ENCODE measurements around the gene MAP3K20. TPM values are rescaled to one million over a fixed set of nuclear protein-coding genes. Genes with fewer than 3 reads are reported as not detected.

The MAP3K20 gene
- total RNA-seq, 3 donors from 2014 or later = 34.8 to 67.0 (median 42.9) TPM

DNA sequence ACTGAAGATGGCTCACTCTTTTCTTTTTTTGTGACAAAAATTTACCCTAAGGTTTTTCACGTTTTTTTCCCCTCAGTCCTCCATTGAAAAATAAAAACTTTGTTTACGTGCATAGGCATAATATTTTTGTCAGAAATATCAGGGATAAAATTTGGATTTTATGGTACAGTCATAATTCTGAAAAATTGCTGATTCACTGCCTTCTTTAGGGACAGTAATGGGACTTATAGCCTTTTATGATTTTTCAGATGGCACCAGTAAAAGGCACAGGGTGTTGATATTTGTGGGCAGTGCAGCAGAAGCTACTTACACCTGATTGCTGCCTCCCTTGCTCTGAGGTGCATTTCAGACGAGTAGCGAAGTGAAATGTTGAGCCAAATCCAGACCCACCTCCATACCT lies 139.7 kb downstream of the MAP3K20 start:
- H3K4me1 ChIP-seq = no peaks in the 10 kb centered on the region

DNA sequence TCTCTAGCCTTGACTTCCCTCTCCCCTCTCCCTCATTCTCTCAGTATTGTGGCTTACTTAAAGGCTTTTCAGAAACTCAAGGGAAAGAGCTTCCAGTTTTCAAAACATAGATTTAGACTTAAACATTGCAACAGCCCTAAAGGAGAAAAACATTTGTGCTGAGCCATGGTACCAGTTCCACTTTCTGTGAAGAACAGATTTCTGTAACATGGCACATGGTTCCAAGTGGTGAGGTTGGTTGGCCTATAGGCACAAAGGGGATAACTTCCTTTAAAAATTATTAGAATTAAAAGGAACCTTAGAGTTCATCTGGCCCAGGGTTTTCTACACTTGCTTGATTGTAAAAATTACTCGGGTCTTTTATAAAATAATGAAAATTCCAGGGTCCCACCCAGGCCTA lies 140.4 kb downstream of the MAP3K20 start:
- Histone ChIP-seq H3K27me3 (no peaks in the 10 kb centered on the region), H3K4me3 (no peak overlapping the region), H3K36me3 (no peaks in the 10 kb centered on the region), H3K27ac (peak overlapping the region; percentile 0 to 40), H3K9me3 (no peaks in the 10 kb centered on the region), H3K4me1 (no peaks in the 10 kb centered on the region)
- intact Hi-C loops (cut with DNase I; ENCODE audit: low total_unique reads) = no loop called here
- TF ChIP-seq, protein P1, sequence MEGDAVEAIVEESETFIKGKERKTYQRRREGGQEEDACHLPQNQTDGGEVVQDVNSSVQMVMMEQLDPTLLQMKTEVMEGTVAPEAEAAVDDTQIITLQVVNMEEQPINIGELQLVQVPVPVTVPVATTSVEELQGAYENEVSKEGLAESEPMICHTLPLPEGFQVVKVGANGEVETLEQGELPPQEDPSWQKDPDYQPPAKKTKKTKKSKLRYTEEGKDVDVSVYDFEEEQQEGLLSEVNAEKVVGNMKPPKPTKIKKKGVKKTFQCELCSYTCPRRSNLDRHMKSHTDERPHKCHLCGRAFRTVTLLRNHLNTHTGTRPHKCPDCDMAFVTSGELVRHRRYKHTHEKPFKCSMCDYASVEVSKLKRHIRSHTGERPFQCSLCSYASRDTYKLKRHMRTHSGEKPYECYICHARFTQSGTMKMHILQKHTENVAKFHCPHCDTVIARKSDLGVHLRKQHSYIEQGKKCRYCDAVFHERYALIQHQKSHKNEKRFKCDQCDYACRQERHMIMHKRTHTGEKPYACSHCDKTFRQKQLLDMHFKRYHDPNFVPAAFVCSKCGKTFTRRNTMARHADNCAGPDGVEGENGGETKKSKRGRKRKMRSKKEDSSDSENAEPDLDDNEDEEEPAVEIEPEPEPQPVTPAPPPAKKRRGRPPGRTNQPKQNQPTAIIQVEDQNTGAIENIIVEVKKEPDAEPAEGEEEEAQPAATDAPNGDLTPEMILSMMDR (IDR thresholded peaks at IDR 0.05) = no peak
- TF ChIP-seq POLR2AphosphoS5 (IDR thresholded peaks at IDR 0.05) (no peak), POLR2A (IDR thresholded peaks at IDR 0.05) (no peak)
- no peak for DNase-seq (ENCODE audit: low spot score in 2 of 2)

More for the DNA sequence above, 139.7 kb downstream of the MAP3K20 start:
- no peak for TF ChIP-seq POLR2A (IDR thresholded peaks at IDR 0.05)
- TF ChIP-seq, protein P1 (IDR thresholded peaks at IDR 0.05) = no peak
- TF ChIP-seq POLR2AphosphoS5 (IDR thresholded peaks at IDR 0.05) = no peak
- intact Hi-C loops (cut with DNase I; ENCODE audit: low total_unique reads) = no loop called here
- no peak for DNase-seq (ENCODE audit: low spot score in 2 of 2)
- Histone ChIP-seq H3K4me3 (no peak overlapping the region), H3K9me3 (no peaks in the 10 kb centered on the region), H3K27me3 (no peaks in the 10 kb centered on the region), H3K27ac (peak overlapping the region; percentile 0 to 40), H3K36me3 (no peaks in the 10 kb centered on the region)

DNA sequence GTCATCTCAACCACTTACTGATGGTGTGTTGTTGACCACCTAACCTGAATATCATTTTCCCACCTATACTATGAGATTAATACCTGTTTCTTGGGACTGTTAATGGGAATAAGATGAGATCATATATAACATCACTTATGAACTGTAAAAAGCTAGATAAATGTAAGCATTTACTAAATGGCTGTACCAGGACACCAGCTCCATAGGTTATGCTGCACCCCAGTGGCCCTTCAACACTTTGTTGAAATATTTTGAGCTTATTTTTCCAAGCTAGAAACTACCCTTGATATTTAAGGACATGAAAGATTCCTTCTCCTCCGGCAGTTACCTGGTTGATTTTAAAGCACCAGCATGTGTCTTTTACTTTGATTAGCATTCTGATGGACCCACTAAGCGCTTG lies 141.0 kb downstream of the MAP3K20 start:
- H3K9me3 ChIP-seq = no peaks in the 10 kb centered on the region
- no peaks in the 10 kb centered on the region for H3K36me3 ChIP-seq
- DNase-seq (ENCODE audit: low spot score in 2 of 2) = no peak
- H3K27me3 ChIP-seq = no peaks in the 10 kb centered on the region
- intact Hi-C loops (cut with DNase I; ENCODE audit: low total_unique reads) = no loop called here
- no peak overlapping the region for H3K27ac ChIP-seq
- H3K4me1 ChIP-seq = no peaks in the 10 kb centered on the region
- TF ChIP-seq POLR2AphosphoS5 (IDR thresholded peaks at IDR 0.05) (no peak), POLR2A (IDR thresholded peaks at IDR 0.05) (no peak)
- TF ChIP-seq, protein P1 (IDR thresholded peaks at IDR 0.05) = no peak
- H3K4me3 ChIP-seq = no peak overlapping the region

DNA sequence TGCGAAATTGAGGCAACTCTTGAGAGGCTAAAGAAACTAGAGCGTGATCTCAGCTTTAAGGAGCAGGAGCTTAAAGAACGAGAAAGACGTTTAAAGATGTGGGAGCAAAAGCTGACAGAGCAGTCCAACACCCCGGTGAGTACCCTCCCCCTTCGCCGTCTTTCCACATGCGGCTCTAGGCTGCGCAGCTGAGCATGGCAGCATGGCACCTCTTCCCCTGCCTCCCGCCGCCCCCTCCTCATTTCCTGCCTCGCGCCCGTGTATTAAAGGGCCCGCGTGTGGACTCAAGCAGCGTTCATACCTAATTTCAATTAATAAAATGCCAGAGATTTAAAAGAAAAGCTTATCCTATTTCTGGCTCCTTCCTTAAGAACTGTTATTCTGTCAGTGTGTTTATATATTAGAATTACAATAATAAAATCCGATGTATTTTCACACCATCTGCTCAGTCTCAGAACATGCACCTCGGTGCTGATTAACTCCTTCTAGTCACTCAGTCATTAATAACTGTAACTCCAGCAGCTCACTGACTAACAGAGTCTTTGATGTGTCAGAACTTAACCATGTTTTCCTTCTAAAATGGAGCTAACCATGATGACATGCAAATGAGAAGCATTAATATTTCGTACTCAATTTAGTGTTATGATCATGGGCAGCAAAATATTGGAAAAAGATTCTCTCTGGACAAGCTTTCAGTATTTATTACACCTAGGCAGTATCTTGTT lies 141.6 kb downstream of the MAP3K20 start:
- TF ChIP-seq, protein P1 (IDR thresholded peaks at IDR 0.05) = no peak
- no peak for TF ChIP-seq POLR2AphosphoS5 (IDR thresholded peaks at IDR 0.05)
- no peak for TF ChIP-seq POLR2A (IDR thresholded peaks at IDR 0.05)
- no peak for DNase-seq (ENCODE audit: low spot score in 2 of 2)
- no peaks in the 10 kb centered on the region for H3K36me3 ChIP-seq
- no peaks in the 10 kb centered on the region for H3K9me3 ChIP-seq
- H3K27ac ChIP-seq = no peak overlapping the region
- intact Hi-C loops (cut with DNase I; ENCODE audit: low total_unique reads) = no loop called here
- no peak overlapping the region for H3K4me3 ChIP-seq
- no peaks in the 10 kb centered on the region for H3K27me3 ChIP-seq
- H3K4me1 ChIP-seq = no peaks in the 10 kb centered on the region

DNA sequence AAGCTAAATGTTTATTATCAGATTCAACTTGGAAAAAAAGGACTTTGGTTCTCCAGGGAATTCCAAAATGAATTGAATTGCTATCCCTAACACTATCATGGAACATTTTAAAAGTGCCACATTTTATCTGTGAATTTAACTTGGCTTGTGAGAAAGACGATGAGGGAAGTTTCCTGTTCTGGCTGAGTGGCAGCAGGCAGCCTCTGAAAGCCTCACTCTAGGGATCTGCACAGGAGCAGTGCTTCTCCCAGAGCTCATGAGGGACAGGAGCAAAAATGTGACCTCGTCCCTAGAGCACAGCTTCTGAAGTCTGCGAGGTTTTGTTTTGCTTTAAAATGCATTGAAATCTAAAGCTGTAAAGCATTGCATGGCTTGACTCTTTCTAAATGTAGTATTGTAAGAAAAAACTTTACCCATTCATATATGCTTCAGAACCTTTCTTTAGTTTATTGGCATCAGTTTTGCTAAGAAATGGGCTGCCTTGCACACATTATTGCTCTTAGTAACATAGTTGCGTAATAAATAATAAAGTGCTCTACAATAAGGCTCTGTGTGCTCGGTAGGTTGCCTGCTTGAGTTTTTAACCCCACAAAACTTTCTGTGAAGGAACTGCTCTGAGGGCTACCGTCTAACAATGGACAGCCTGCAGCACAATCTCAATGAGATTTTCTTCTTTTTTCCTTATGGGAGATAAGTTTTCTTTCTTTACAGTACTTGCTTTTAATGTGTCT lies 142.8 kb downstream of the MAP3K20 start:
- intact Hi-C loops (cut with DNase I; ENCODE audit: low total_unique reads) = no loop called here
- H3K4me3 ChIP-seq = no peak overlapping the region
- H3K4me1 ChIP-seq = no peaks in the 10 kb centered on the region

More for the DNA sequence above, 142.8 kb downstream of the MAP3K20 start:
- TF ChIP-seq POLR2AphosphoS5 (IDR thresholded peaks at IDR 0.05) (no peak), POLR2A (IDR thresholded peaks at IDR 0.05) (no peak)
- TF ChIP-seq, protein P1 (IDR thresholded peaks at IDR 0.05) = no peak
- DNase-seq (ENCODE audit: low spot score in 2 of 2) = no peak
- Histone ChIP-seq H3K27me3 (no peaks in the 10 kb centered on the region), H3K9me3 (no peaks in the 10 kb centered on the region), H3K27ac (peak overlapping the region; percentile 8 to 49), H3K36me3 (no peaks in the 10 kb centered on the region)
